K562 (cell line): Measurements from ENCODE around the gene HOXD9. TPM values are rescaled to one million over a fixed set of nuclear protein-coding genes. Genes with fewer than 3 reads are reported as not detected.

Experiments
- ATAC-seq: fragments of 200-7000 bp; cut with Tn5 transposase; 3 replicates; pipeline ENCODE4 v1.9.1; 2020; ENCODE audit warnings: moderate library complexity
- BruUV-seq: library from RNA; stranded (reverse); fragments of 400-500 nt; replicated peaks from 2 replicates; lab custom pipeline; 2021; lab: Mats Ljungman, UMichigan
- CTCF ChIA-PET: fragments of 300-600 bp; formaldehyde crosslinking; extraction: SDS; loops from one replicate; lab custom pipeline; 2021; ENCODE audit warnings: low intra/inter-chr PET ratio; lab: Yijun Ruan, JAX
- POLR2A ChIA-PET: fragments of 300-600, 350-650 bp; sonication (Branson Sonifier 250); formaldehyde crosslinking; extraction: SDS; loops from one replicate; lab custom pipeline; 2021; ENCODE audit warnings: antibody characterized with exemption, inconsistent platforms; lab: Yijun Ruan, JAX
- DNase-seq, 4 experiments: peaks; one replicate each; pipeline versions ENCODE4 v3.0.0 to v3.0.0-alpha.2; 2011 to 2018; ENCODE audit warnings: low spot score in 3 of 4, mixed read lengths in 3 of 4; ENCODE audit errors: extremely low read depth in 1 of 4
- FAIRE-seq: peaks from 2 replicates; lab custom pipeline; 2011; peaks lifted over from hg19 to GRCh38; lab: Jason Lieb, UNC
- H2AFZ ChIP-seq: 2 replicates; pipeline ENCODE4 v1.6.0; 2011; ENCODE audit warnings: low read depth, low read length, control low read depth, inconsistent platforms
- H3K27ac ChIP-seq: fragments of 200-600 bp; 3 replicates; pipeline ENCODE4 v1.8.0; 2011; ENCODE audit warnings: low read depth, mild to moderate bottlenecking, control low read depth, inconsistent platforms, low read length, moderate library complexity, mixed read lengths; ENCODE audit errors: extremely low read depth
- H3K27me3 ChIP-seq, 2 experiments: fragments of 300-600 bp in 1 of 2; 2 replicates in 1 of 2; 3 replicates in 1 of 2; pipeline versions ENCODE4 v1.6.0 to v1.8.0; 2011; ENCODE audit warnings: inconsistent platforms in 2 of 2, low read length in 2 of 2, mild to moderate bottlenecking in 1 of 2, mixed read lengths in 1 of 2, moderate library complexity in 1 of 2; ENCODE audit not compliant: control insufficient read depth in 2 of 2, insufficient read depth in 2 of 2
- H3K36me3 ChIP-seq: fragments of 300-600 bp; 3 replicates; pipeline ENCODE4 v1.8.0; 2011; ENCODE audit warnings: mild to moderate bottlenecking, low read length, inconsistent platforms; ENCODE audit not compliant: control insufficient read depth, insufficient read depth
- H3K4me1 ChIP-seq, 2 experiments: fragments of 200-600 bp in 1 of 2; replicated peaks in 1 of 2; 2 replicates in 1 of 2; 3 replicates in 1 of 2; pipeline versions ENCODE4 v1.5.1 to v1.8.0; 2011; ENCODE audit warnings: inconsistent platforms in 2 of 2, low read length in 2 of 2, mild to moderate bottlenecking in 1 of 2, mixed read lengths in 1 of 2, moderate library complexity in 1 of 2; ENCODE audit not compliant: control insufficient read depth in 2 of 2, insufficient read depth in 2 of 2
- H3K4me2 ChIP-seq: 2 replicates; pipeline ENCODE4 v1.6.1; 2011; ENCODE audit warnings: low read length, control low read depth, inconsistent platforms, mixed read lengths; ENCODE audit not compliant: insufficient read depth
- H3K4me3 ChIP-seq: fragments of 200-600 bp; sonication (generic), shearing (Covaris generic); 2 replicates; pipeline ENCODE4 v1.5.1; 2016; ENCODE audit warnings: control low read depth, inconsistent platforms
- H3K79me2 ChIP-seq: fragments of 200-600 bp; 3 replicates; pipeline ENCODE4 v1.8.0; 2011; ENCODE audit warnings: low read length, inconsistent platforms; ENCODE audit not compliant: control insufficient read depth, insufficient read depth
- H3K9ac ChIP-seq, 2 experiments: 2 replicates each; pipeline versions ENCODE4 v1.6.0 to v1.6.1; 2011; ENCODE audit warnings: low read depth in 2 of 2, low read length in 2 of 2, control low read depth in 1 of 2, inconsistent platforms in 1 of 2, mild to moderate bottlenecking in 1 of 2, mixed read lengths in 1 of 2; ENCODE audit not compliant: insufficient read depth in 1 of 2
- H3K9me1 ChIP-seq: one replicate; pipeline ENCODE4 v1.6.0; 2011; ENCODE audit warnings: inconsistent platforms, mild to moderate bottlenecking, low read length, moderate library complexity; ENCODE audit not compliant: control insufficient read depth, insufficient read depth
- H3K9me3 ChIP-seq: replicated peaks from 2 replicates; pipeline ENCODE4 v1.5.1; 2011; ENCODE audit warnings: low read depth, low read length, inconsistent platforms; ENCODE audit not compliant: control insufficient read depth, insufficient read depth
- H4K20me1 ChIP-seq: replicated peaks from 2 replicates; pipeline ENCODE4 v1.6.1; 2011; ENCODE audit warnings: low read length, inconsistent platforms, mixed read lengths; ENCODE audit not compliant: control insufficient read depth, insufficient read depth
- CTBP1 ChIP-seq: fragments of 450-650 bp; IDR thresholded peaks from 2 replicates; pipeline ENCODE4 v1.6.1; 2016; ENCODE audit warnings: borderline replicate concordance
- GTF2F1 ChIP-seq: IDR thresholded peaks from 2 replicates; pipeline ENCODE4 v1.6.1; 2011; ENCODE audit warnings: low read depth, low read length, improper control_type of control experiment
- HNRNPUL1 ChIP-seq: fragments of 200-400 bp; formaldehyde crosslinking; IDR thresholded peaks from 2 replicates; pipeline ENCODE4 v1.6.1; 2017; ENCODE audit warnings: low read length
- SETDB1 ChIP-seq: IDR thresholded peaks from one replicate; pipeline ENCODE4 v1.6.1; 2012; ENCODE audit warnings: low read length, control low read depth, inconsistent platforms
- WGBS: fragments of 100-300 bp; shearing (Covaris generic); methylation state at CpG from one replicate; pipeline ENCODE4 v1.1.6; 2016; ENCODE audit warnings: low coverage, mixed read lengths; ENCODE audit not compliant: insufficient coverage; ENCODE audit errors: missing lambda C conversion rate; 5-methylcytosine and 5-hydroxymethylcytosine counted together
- in situ Hi-C: fragments of 300-500 bp; cut with MboI; formaldehyde crosslinking; loops from 4 replicates; pipeline ENCODE4 v1.15.0; 2018; ENCODE audit warnings: inconsistent platforms, mixed read lengths
- intact Hi-C: fragments of 100-400 bp; cut with micrococcal nuclease; formaldehyde crosslinking; loops from 2 replicates; pipeline ENCODE4 v1.14.2; 2022
- polyA plus RNA-seq, 8 experiments: library from polyadenylated mRNA; depleted of rRNA in 4 of 8; stranded (reverse) in 5 of 8; unstranded in 3 of 8; fragments of >200 nt; fragmentation: Nextera tagmentation in 2 of 8; fragmentation: Illumina TruSeq in 1 of 8; extraction: Ambion mirVana in 2 of 8; extraction: Trizol in 1 of 8; gene quantifications; 2 replicates each; pipeline versions ENCODE4 v1.2.1 to v1.2.3, GENCODE V29; 2011 to 2014; ENCODE audit warnings: inconsistent platforms in 1 of 8, missing spikeins in 1 of 8
- total RNA-seq, 7 experiments: library from RNA; depleted of rRNA in 6 of 7; stranded (reverse); fragments of >200 nt in 6 of 7; fragmentation: Illumina TruSeq in 2 of 7; extraction: Trizol in 2 of 7; gene quantifications; 2 replicates each; pipeline versions ENCODE4 v1.2.1 to v1.2.3, GENCODE V29; 2011 to 2021; ENCODE audit warnings: low replicate concordance in 1 of 7
- TF ChIP-seq, protein P1 (sequence below): fragments of 450-650 bp; formaldehyde crosslinking; IDR thresholded peaks from 2 replicates; pipeline ENCODE4 v1.4.0; 2022; ENCODE audit warnings: missing genetic modification characterization
- TF ChIP-seq, protein P2 (sequence below): fragments of 250-450 bp; sonication (Bioruptor Pico); IDR thresholded peaks from 2 replicates; pipeline ENCODE4 v1.5.0; 2022; ENCODE audit warnings: mild to moderate bottlenecking
- TF ChIP-seq, protein P3 (sequence below): sonication (generic); formaldehyde crosslinking; IDR thresholded peaks from 2 replicates; pipeline ENCODE4 v1.4.0; 2020; ENCODE audit warnings: mild to moderate bottlenecking, missing genetic modification reagents
- TF ChIP-seq, protein P4 (sequence below), 2 experiments: fragments of 450-650 bp; IDR thresholded peaks; 2 replicates each; pipeline ENCODE4 v1.6.1; 2016; ENCODE audit warnings: mild to moderate bottlenecking in 2 of 2, borderline replicate concordance in 1 of 2, low read depth in 1 of 2, moderate library complexity in 1 of 2

Gene HOXD9
- total and polyA plus RNA-seq, 9 of the 15 experiments (the other 6 are each of a cell fraction or from before 2014, with no cell fraction given) = not detected

DNA sequence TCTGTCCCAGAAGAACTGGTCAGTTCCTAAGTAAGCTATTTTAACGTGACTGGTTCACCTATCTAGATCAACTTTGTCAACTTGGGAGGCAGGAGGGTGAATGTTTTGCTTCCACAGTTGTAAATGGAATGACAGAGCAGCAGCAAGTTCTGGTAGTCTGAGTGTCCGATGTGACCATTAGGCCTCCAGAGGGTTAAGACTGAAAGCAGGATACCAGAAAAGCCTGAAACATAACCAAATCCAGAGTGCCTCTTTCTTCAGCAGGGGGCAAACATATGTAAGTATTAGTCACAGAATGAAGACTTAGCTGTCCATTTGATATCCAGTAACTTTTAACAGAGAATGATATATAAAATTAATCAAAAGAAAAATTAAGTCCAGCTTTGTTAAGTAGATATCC lies 43.8 kb downstream of the HOXD9 start:
- Histone ChIP-seq H3K4me2 (no peak overlapping the region), H3K36me3 (no peaks in the 10 kb centered on the region), H3K4me3 (no peak overlapping the region), H3K79me2 (no peaks in the 10 kb centered on the region), H3K27me3 (peaks cover 45 to 56% of the 10 kb centered on the region in 2 experiments), H3K9me1 (no peaks in the 10 kb centered on the region), H2AFZ (no peak overlapping the region), H3K27ac (no peak overlapping the region), H3K9me3 (no peaks in the 10 kb centered on the region), H3K9ac (no peak overlapping the region), H3K4me1 (peaks cover 0 to 13% of the 10 kb centered on the region in 2 experiments; a peak in 3 of 5 replicates), H4K20me1 (peaks cover 8% of the 10 kb centered on the region)
- DNase-seq (no peak), FAIRE-seq (no peak), ATAC-seq (no peak)
- no TSS peak for BruUV-seq
- in situ Hi-C loops = no loop called here
- ChIA-PET CTCF (no interaction called here), POLR2A (interaction anchor here (1.8 kb wide), 1 partner anchor 11 kb away, joined by 3 read pairs; no protein-coding TSS in a partner anchor)
- intact Hi-C loops = no loop called here
- WGBS = 0% methylated on average over 2 of the region's 2 CpGs
- no peak for TF ChIP-seq SETDB1
- TF ChIP-seq, protein P1, sequence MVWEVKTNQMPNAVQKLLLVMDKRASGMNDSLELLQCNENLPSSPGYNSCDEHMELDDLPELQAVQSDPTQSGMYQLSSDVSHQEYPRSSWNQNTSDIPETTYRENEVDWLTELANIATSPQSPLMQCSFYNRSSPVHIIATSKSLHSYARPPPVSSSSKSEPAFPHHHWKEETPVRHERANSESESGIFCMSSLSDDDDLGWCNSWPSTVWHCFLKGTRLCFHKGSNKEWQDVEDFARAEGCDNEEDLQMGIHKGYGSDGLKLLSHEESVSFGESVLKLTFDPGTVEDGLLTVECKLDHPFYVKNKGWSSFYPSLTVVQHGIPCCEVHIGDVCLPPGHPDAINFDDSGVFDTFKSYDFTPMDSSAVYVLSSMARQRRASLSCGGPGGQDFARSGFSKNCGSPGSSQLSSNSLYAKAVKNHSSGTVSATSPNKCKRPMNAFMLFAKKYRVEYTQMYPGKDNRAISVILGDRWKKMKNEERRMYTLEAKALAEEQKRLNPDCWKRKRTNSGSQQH = no peak
- TF ChIP-seq CTBP1 = no peak
- TF ChIP-seq, protein P2, sequence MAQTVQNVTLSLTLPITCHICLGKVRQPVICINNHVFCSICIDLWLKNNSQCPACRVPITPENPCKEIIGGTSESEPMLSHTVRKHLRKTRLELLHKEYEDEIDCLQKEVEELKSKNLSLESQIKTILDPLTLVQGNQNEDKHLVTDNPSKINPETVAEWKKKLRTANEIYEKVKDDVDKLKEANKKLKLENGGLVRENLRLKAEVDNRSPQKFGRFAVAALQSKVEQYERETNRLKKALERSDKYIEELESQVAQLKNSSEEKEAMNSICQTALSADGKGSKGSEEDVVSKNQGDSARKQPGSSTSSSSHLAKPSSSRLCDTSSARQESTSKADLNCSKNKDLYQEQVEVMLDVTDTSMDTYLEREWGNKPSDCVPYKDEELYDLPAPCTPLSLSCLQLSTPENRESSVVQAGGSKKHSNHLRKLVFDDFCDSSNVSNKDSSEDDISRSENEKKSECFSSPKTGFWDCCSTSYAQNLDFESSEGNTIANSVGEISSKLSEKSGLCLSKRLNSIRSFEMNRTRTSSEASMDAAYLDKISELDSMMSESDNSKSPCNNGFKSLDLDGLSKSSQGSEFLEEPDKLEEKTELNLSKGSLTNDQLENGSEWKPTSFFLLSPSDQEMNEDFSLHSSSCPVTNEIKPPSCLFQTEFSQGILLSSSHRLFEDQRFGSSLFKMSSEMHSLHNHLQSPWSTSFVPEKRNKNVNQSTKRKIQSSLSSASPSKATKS (CRISPR knock-in tag) = no peak
- no peak for TF ChIP-seq GTF2F1
- no peak for TF ChIP-seq HNRNPUL1
- TF ChIP-seq, protein P3, sequence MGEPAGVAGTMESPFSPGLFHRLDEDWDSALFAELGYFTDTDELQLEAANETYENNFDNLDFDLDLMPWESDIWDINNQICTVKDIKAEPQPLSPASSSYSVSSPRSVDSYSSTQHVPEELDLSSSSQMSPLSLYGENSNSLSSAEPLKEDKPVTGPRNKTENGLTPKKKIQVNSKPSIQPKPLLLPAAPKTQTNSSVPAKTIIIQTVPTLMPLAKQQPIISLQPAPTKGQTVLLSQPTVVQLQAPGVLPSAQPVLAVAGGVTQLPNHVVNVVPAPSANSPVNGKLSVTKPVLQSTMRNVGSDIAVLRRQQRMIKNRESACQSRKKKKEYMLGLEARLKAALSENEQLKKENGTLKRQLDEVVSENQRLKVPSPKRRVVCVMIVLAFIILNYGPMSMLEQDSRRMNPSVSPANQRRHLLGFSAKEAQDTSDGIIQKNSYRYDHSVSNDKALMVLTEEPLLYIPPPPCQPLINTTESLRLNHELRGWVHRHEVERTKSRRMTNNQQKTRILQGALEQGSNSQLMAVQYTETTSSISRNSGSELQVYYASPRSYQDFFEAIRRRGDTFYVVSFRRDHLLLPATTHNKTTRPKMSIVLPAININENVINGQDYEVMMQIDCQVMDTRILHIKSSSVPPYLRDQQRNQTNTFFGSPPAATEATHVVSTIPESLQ (CRISPR knock-in tag) = no peak
- TF ChIP-seq, protein P4, sequence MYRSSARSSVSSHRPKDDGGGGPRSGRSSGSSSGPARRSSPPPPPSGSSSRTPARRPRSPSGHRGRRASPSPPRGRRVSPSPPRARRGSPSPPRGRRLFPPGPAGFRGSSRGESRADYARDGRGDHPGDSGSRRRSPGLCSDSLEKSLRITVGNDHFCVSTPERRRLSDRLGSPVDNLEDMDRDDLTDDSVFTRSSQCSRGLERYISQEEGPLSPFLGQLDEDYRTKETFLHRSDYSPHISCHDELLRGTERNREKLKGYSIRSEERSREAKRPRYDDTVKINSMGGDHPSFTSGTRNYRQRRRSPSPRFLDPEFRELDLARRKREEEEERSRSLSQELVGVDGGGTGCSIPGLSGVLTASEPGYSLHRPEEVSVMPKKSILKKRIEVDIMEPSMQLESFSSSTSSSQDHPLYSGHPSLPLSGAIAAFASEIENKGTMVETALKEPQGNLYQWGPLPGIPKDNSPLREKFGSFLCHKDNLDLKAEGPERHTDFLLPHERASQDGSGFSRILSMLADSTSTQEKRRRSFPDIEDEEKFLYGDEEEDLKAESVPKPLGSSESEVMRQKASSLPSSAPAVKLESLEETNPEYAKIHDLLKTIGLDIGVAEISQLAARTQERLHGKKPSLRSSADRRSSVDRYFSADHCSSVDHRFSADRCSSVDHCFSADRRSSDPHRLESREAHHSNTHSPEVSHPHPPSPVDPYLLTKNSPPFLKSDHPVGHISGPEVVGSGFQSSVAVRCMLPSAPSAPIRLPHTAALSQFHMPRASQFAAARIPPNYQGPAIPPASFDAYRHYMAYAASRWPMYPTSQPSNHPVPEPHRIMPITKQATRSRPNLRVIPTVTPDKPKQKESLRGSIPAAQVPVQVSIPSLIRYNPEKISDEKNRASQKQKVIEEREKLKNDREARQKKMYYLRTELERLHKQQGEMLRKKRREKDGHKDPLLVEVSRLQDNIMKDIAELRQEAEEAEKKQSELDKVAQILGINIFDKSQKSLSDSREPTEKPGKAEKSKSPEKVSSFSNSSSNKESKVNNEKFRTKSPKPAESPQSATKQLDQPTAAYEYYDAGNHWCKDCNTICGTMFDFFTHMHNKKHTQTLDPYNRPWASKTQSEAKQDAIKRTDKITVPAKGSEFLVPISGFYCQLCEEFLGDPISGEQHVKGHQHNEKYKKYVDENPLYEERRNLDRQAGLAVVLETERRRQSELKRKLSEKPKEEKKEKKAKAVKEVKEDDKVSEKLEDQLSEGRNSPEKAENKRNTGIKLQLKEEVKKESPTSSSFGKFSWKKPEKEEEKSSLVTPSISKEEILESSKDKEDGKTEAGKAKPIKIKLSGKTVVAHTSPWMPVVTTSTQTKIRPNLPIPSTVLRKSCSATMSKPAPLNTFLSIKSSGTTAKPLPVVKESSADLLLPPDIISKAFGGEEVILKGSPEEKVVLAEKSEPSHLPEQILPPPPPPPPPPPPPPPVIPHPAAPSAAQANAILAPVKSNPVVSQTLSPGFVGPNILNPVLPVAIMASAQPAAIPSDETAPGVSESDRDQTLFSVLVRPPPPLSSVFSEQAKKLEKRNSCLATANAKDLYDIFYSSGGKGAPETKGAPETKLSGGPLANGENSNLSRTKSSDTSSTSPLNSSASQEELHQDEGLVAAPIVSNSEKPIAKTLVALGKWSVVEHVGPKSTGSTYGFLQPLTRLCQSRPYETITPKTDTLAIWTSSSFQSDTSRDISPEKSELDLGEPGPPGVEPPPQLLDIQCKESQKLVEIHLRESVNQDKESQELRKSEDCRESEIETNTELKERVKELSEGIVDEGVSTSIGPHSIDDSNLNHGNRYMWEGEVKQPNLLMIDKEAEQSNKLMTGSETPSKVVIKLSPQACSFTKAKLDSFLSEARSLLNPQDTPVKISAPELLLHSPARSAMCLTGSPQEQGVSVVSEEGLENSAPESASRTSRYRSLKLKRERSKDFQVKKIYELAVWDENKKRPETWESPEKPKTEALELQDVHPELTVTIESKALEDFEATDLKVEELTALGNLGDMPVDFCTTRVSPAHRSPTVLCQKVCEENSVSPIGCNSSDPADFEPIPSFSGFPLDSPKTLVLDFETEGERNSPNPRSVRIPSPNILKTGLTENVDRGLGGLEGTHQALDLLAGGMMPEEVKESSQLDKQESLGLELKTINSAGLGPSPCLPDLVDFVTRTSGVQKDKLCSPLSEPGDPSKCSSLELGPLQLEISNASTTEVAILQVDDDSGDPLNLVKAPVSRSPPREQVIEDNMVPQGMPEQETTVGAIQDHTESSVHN (IDR thresholded peaks at IDR 0.05; ENCODE audit: borderline replicate concordance in 1 of 2, low read depth in 1 of 2) = no peak
